Activated CD8-positive, alpha-beta T cell treated with anti-CD3 and anti-CD28 coated beads, Interleukin-2, amount 10 ng/mL, durations not matched to agents 7 days and 5 days (primary cell): ENCODE measurements around the gene SIPA1L3. TPM values are rescaled to one million over a fixed set of nuclear protein-coding genes. Genes with fewer than 3 reads are reported as not detected.

Experiments used
- ATAC-seq: fragments of 150-1000 bp; cut with Tn5 transposase; one replicate; pipeline ENCODE4 v1.10.0; 2021; ENCODE audit warnings: moderate library complexity
- CTCF ChIA-PET: fragments of 350-600 bp; sonication (Branson Sonifier 250); formaldehyde crosslinking; loops from one replicate; lab custom pipeline; 2021; ENCODE audit warnings: antibody characterized with exemption; lab: Charles Lee
- POLR2A ChIA-PET: fragments of 350-600 bp; sonication (Branson Sonifier 250); formaldehyde crosslinking; loops from one replicate; lab custom pipeline; 2021; ENCODE audit warnings: antibody characterized with exemption; lab: Charles Lee
- DNase-seq: peaks from one replicate; pipeline ENCODE4 v3.0.0-alpha.2; 2020
- H3K27ac Mint-ChIP-seq: one replicate; pipeline ENCODE4 v1.8.0; 2021; ENCODE audit warnings: mild to moderate bottlenecking, mixed read lengths
- H3K27me3 Mint-ChIP-seq: one replicate; pipeline ENCODE4 v1.8.0; 2021; ENCODE audit warnings: low read depth, mixed read lengths
- H3K36me3 Mint-ChIP-seq: one replicate; pipeline ENCODE4 v1.8.0; 2021; ENCODE audit warnings: low read depth, mixed read lengths
- H3K4me1 Mint-ChIP-seq: one replicate; pipeline ENCODE4 v1.8.0; 2021; ENCODE audit warnings: low read depth, mixed read lengths
- H3K4me3 Mint-ChIP-seq: one replicate; pipeline ENCODE4 v1.8.0; 2021; ENCODE audit warnings: mild to moderate bottlenecking, mixed read lengths
- H3K9me3 Mint-ChIP-seq: one replicate; pipeline ENCODE4 v1.8.0; 2022; ENCODE audit warnings: mixed read lengths; ENCODE audit not compliant: insufficient read depth
- total RNA-seq, 2 experiments: library from RNA; stranded (reverse); gene quantifications; one replicate each; pipeline ENCODE4 v1.2.3, GENCODE V29; 2021

The SIPA1L3 gene
- total RNA-seq, 2 experiments from 2014 or later: 18.3 to 20.2 TPM

DNA sequence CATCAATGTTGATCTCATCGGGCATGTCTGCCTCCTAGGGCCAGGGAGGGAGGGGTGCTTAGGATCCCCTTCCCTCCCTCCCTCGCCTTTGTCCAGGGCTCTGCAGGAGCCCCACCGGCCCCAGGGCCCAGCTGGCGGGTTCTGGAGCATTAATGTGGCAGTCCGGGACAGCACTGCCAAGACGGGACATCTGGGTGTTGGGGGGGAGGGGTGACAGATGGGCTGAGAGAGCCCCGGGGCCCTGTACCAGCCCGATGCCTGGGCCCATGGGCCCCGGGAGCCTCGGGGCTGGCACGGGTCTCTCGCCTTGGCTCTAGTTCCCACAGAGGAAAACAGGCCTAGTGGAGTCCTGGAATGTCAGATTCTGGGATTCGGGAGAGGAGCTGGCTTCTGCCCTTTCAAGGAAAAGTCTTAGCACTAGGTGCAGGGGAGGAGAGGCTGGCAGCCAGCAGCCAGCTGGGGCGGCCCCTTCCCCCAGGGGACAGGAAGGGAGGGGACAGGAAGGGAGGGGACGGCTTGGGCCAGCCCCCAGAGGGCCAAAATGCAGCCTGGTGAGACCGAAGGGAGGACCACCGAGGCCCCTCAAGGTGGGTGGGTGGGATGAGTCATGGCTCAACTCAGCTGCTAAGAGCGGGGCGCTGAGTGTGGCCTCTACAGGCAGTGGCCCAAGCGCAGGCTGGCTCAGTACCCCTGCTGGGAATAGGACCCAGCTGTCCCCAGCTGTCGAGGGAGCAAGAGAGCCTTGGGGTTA is 346.1 kb downstream of the SIPA1L3 start:
- peaks cover 11% of the 10 kb centered on the region for H3K4me1 Mint-ChIP-seq
- DNase-seq (no peak), ATAC-seq (no peak)
- H3K36me3 Mint-ChIP-seq: no peaks in the 10 kb centered on the region
- H3K27ac Mint-ChIP-seq: no peak overlapping the region
- H3K4me3 Mint-ChIP-seq: no peak overlapping the region
- peaks cover 18% of the 10 kb centered on the region for H3K27me3 Mint-ChIP-seq
- POLR2A ChIA-PET: no interaction called here
- H3K9me3 Mint-ChIP-seq: no peaks in the 10 kb centered on the region
- CTCF ChIA-PET: interaction anchor here (1.6 to 2.1 kb wide), 2 partner anchors 9 to 83 kb away, joined by 4 to 5 read pairs; partner anchors contain the start of gene CATSPERG

DNA sequence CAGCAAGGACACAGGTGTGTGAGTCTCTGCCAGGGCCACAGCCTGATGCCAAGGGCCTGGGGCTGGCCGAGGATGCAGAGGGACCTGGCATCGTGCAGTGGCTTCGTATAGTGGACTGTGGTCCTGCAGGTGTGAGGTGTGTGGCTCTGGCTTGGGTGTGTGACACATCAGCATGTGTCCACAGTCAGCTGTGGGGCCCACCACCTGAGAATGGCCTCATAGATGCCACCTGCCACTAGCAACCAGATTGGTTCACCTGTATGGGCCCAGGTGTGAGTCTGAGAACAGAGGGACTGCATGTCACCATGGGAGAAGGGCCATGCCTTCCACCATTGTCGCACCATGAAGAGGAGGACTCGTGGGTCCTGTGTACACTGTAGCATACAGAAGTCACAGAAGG is 346.8 kb downstream of the SIPA1L3 start:
- CTCF ChIA-PET: interaction anchor here (2.1 kb wide), 1 partner anchor 10 kb away, joined by 5 read pairs; no protein-coding TSS in a partner anchor

DNA sequence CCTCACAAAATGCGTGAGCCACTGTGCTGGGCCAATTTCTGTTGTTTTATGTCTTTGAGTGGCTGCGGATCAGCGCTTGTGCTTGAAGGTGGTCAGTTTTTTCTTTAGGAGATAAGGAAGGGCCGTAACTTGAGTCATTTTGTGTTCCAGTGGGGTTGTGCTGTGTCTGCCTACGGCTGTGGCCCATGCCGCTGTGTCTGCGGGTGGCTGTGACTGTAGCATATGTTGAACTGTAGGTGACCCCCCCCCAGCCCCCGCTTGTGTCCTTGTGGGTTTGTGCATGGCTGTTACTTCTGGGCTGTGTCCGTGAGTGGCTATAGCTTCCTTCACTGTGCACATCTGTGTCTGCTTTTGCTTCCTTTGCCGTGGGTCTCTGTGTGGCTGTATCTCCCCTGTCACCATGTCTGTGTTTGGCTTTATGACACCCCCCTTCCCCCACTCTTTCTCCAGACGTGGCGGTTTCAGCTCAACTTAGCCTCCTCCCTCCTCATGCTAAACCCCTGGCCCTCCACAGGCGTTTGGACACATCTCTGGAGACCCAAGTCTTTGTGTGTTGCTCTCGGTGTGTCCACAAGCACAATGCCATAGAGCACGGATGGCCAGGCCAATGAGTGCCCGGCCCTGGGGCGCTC is 348.5 kb downstream of the SIPA1L3 start:
- ChIA-PET CTCF (interaction anchor here (0.7 to 2.0 kb wide), 10 partner anchors 10 to 357 kb away, joined by 3 to 6 read pairs (median 4); partner anchors contain the start of genes CATSPERG and KCNK6), POLR2A (interaction anchor here (0.7 kb wide), 1 partner anchor 8 kb away, joined by 3 read pairs; no protein-coding TSS in a partner anchor)
- H3K4me1 Mint-ChIP-seq: peaks cover 11% of the 10 kb centered on the region
- no peak overlapping the region for H3K4me3 Mint-ChIP-seq
- H3K36me3 Mint-ChIP-seq: no peaks in the 10 kb centered on the region
- no peak for ATAC-seq
- DNase-seq: no peak
- peaks cover 18% of the 10 kb centered on the region for H3K27me3 Mint-ChIP-seq
- H3K27ac Mint-ChIP-seq: no peak overlapping the region
- H3K9me3 Mint-ChIP-seq: no peaks in the 10 kb centered on the region

More for the DNA sequence above, 346.8 kb downstream of the SIPA1L3 start:
- no peak overlapping the region for H3K27ac Mint-ChIP-seq
- ATAC-seq (no peak), DNase-seq (no peak)
- H3K36me3 Mint-ChIP-seq: no peaks in the 10 kb centered on the region
- POLR2A ChIA-PET: no interaction called here
- H3K4me3 Mint-ChIP-seq: no peak overlapping the region
- no peaks in the 10 kb centered on the region for H3K9me3 Mint-ChIP-seq
- peaks cover 18% of the 10 kb centered on the region for H3K27me3 Mint-ChIP-seq
- H3K4me1 Mint-ChIP-seq: peaks cover 11% of the 10 kb centered on the region

Other genes starting within 250 kb of the SIPA1L3 start
- gene ZNF607, start 187.4 kb upstream of the SIPA1L3 start, total RNA-seq: 1 to 10 TPM; 4.4 to 5.0 TPM
- 1 to 10 TPM; 5.5 to 7.3 TPM for gene ZNF573, start 127.6 kb upstream of the SIPA1L3 start, total RNA-seq
- not detected for gene WDR87, start 614 bp upstream of the SIPA1L3 start, total RNA-seq